ENCODE measurements around the gene AADAC.

GRCh38 chr3:151798466-151798865 lies 15.4 kb upstream of the AADAC start:
- TF ChIP-seq POLR2A (IDR thresholded peaks at IDR 0.05) (no peak), CTCF (IDR thresholded peaks at IDR 0.05) (no peak)

All from lower leg skin (tissue), 3 donors.